ENCODE data around the gene UQCRC2. TPM values are rescaled to one million over a fixed set of nuclear protein-coding genes. Genes with fewer than 3 reads are reported as not detected.
A peak's percentile ranks its signal among the peaks of the same experiment; 100 is the strongest.

Gene UQCRC2
- total and polyA plus RNA-seq, 2 donors (not counting 1 experiment from before 2014, with no cell fraction given) = 204 to 207 TPM

GRCh38 chr16:21946889-21947635 lies 6.1 kb upstream of the UQCRC2 start:
- H3K36me3 ChIP-seq (ENCODE audit: control insufficient read depth, insufficient read depth, low read length) = no peaks in the 10 kb centered on the region
- H3K4me3 ChIP-seq (replicated peaks in 1 of 4; ENCODE audit: control extremely low read depth in 1 of 4, insufficient read depth in 1 of 4, low read depth in 3 of 4, low read length in 4 of 4) = no peak overlapping the region
- H2AFZ ChIP-seq (ENCODE audit: low read length) = no peak overlapping the region
- no peak for DNase-seq (ENCODE audit: low read depth in 2 of 2)
- no peak overlapping the region for H3K9ac ChIP-seq (ENCODE audit: insufficient read depth, low read length)
- no peak overlapping the region for H3K27ac ChIP-seq (ENCODE audit: insufficient read depth, low read length)
- H3K4me2 ChIP-seq (ENCODE audit: extremely low read depth, insufficient read depth, low read length) = no peak overlapping the region
- no peak for TF ChIP-seq EZH2 (IDR thresholded peaks at IDR 0.05; ENCODE audit: low read length, missing control alignments)
- TF ChIP-seq, protein P1, sequence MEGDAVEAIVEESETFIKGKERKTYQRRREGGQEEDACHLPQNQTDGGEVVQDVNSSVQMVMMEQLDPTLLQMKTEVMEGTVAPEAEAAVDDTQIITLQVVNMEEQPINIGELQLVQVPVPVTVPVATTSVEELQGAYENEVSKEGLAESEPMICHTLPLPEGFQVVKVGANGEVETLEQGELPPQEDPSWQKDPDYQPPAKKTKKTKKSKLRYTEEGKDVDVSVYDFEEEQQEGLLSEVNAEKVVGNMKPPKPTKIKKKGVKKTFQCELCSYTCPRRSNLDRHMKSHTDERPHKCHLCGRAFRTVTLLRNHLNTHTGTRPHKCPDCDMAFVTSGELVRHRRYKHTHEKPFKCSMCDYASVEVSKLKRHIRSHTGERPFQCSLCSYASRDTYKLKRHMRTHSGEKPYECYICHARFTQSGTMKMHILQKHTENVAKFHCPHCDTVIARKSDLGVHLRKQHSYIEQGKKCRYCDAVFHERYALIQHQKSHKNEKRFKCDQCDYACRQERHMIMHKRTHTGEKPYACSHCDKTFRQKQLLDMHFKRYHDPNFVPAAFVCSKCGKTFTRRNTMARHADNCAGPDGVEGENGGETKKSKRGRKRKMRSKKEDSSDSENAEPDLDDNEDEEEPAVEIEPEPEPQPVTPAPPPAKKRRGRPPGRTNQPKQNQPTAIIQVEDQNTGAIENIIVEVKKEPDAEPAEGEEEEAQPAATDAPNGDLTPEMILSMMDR (conservative IDR thresholded peaks at IDR 0.05 in 1 of 2, IDR thresholded peaks at IDR 0.05 in 1 of 2; ENCODE audit: low read depth in 1 of 2, low read length in 2 of 2) = no peak
- H3K4me1 ChIP-seq (ENCODE audit: control insufficient read depth, extremely low read depth, insufficient read depth, low read length) = no peaks in the 10 kb centered on the region
- H3K79me2 ChIP-seq (ENCODE audit: control insufficient read depth, insufficient read depth, low read length) = peaks cover 8% of the 10 kb centered on the region
- no peaks in the 10 kb centered on the region for H4K20me1 ChIP-seq (ENCODE audit: control insufficient read depth, extremely low read depth, insufficient read depth, low read length)
- no peaks in the 10 kb centered on the region for H3K9me3 ChIP-seq (ENCODE audit: control insufficient read depth, insufficient read depth, low read depth, low read length)
- H3K27me3 ChIP-seq (ENCODE audit: control insufficient read depth, insufficient read depth, low read length) = no peaks in the 10 kb centered on the region

DNA sequence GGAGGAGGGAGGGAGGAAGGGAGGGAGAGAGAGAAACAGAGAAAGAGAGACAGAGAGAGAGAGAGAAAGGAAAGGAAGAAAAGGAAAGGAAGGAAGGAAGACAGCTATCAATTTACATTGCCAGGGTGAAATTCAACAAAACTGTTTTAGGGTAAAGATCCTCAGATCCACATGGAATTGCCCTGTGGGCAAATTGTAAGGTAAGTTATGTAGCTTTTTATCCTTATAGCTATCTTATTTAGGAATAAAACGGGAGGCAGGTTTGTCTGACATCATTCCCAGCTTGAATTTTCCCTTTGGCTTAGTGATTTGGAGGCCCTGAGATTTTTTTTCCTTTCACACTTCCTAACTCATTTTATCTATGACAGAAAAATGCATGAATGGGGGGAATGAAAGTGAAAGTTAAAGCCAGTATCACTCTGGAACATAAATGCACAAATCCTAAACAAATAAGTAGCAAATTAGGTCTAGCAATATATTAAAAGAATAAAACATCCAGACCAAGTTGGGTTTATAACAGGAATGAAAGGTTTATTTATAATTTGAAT lies 3.4 kb upstream of the UQCRC2 start:
- DNase-seq (ENCODE audit: low read depth in 2 of 2) = no peak
- TF ChIP-seq, protein P1 (conservative IDR thresholded peaks at IDR 0.05 in 1 of 2, IDR thresholded peaks at IDR 0.05 in 1 of 2; ENCODE audit: low read depth in 1 of 2, low read length in 2 of 2) = no peak
- no peak for TF ChIP-seq EZH2 (IDR thresholded peaks at IDR 0.05; ENCODE audit: low read length, missing control alignments)
- Histone ChIP-seq H3K4me2 (ENCODE audit: extremely low read depth, insufficient read depth, low read length) (no peak overlapping the region), H3K9me3 (ENCODE audit: control insufficient read depth, insufficient read depth, low read depth, low read length) (no peaks in the 10 kb centered on the region), H3K9ac (ENCODE audit: insufficient read depth, low read length) (no peak overlapping the region), H2AFZ (ENCODE audit: low read length) (no peak overlapping the region), H3K4me1 (ENCODE audit: control insufficient read depth, extremely low read depth, insufficient read depth, low read length) (peaks cover 3% of the 10 kb centered on the region), H3K79me2 (ENCODE audit: control insufficient read depth, insufficient read depth, low read length) (peaks cover 28% of the 10 kb centered on the region), H3K36me3 (ENCODE audit: control insufficient read depth, insufficient read depth, low read length) (no peaks in the 10 kb centered on the region), H3K27ac (ENCODE audit: insufficient read depth, low read length) (no peak overlapping the region), H3K27me3 (ENCODE audit: control insufficient read depth, insufficient read depth, low read length) (no peaks in the 10 kb centered on the region), H3K4me3 (replicated peaks in 1 of 4; ENCODE audit: control extremely low read depth in 1 of 4, insufficient read depth in 1 of 4, low read depth in 3 of 4, low read length in 4 of 4) (no peak overlapping the region), H4K20me1 (ENCODE audit: control insufficient read depth, extremely low read depth, insufficient read depth, low read length) (no peaks in the 10 kb centered on the region)

DNA sequence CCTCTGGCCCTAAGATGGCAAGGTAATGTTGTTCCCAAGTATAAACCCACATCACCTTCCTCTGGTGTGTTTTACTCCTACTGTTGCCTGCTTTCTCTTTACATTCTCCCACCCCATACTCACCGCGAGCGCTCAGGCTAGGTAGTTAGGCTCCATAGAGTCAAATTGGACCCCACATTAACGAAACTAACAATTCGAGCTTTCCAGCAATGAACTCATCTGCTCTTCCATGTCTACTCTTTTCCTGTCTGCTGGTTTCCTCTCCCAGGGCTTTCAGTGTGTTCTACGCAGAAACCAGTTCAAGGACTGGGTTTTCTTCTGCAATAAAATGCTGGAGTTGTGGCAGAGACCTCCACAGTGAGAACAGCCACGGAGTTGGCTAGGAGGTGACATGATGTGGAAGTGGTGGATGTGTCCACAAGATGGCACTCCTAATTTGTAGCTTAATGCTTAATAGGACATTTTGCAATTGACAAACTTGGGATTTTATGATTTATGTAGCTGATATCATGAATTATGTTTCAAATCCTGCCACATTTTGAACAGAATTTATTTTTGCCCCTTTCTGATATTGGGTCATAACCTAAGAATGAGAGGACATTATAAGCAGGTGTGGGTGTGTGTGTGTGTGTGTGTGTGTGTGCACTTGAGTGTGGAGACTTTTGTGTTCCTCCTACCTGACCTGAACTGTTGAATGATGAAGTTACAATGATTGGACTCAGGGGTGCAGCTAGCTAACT lies 2.2 kb upstream of the UQCRC2 start:
- H3K79me2 ChIP-seq (ENCODE audit: control insufficient read depth, insufficient read depth, low read length) = peaks cover 40% of the 10 kb centered on the region

More for the DNA sequence above, 2.2 kb upstream of the UQCRC2 start:
- Histone ChIP-seq H2AFZ (ENCODE audit: low read length) (no peak overlapping the region), H3K9ac (ENCODE audit: insufficient read depth, low read length) (no peak overlapping the region), H3K27me3 (ENCODE audit: control insufficient read depth, insufficient read depth, low read length) (no peaks in the 10 kb centered on the region), H3K27ac (ENCODE audit: insufficient read depth, low read length) (no peak overlapping the region), H3K36me3 (ENCODE audit: control insufficient read depth, insufficient read depth, low read length) (no peaks in the 10 kb centered on the region), H3K4me1 (ENCODE audit: control insufficient read depth, extremely low read depth, insufficient read depth, low read length) (peaks cover 3% of the 10 kb centered on the region), H4K20me1 (ENCODE audit: control insufficient read depth, extremely low read depth, insufficient read depth, low read length) (no peaks in the 10 kb centered on the region), H3K4me2 (ENCODE audit: extremely low read depth, insufficient read depth, low read length) (no peak overlapping the region), H3K4me3 (replicated peaks in 1 of 4; ENCODE audit: control extremely low read depth in 1 of 4, insufficient read depth in 1 of 4, low read depth in 3 of 4, low read length in 4 of 4) (no peak overlapping the region), H3K9me3 (ENCODE audit: control insufficient read depth, insufficient read depth, low read depth, low read length) (no peaks in the 10 kb centered on the region)
- peak; percentile 23 to 51 for DNase-seq (ENCODE audit: low read depth in 2 of 2)
- no peak for TF ChIP-seq EZH2 (IDR thresholded peaks at IDR 0.05; ENCODE audit: low read length, missing control alignments)
- TF ChIP-seq, protein P1 (conservative IDR thresholded peaks at IDR 0.05 in 1 of 2, IDR thresholded peaks at IDR 0.05 in 1 of 2; ENCODE audit: low read depth in 1 of 2, low read length in 2 of 2) = peak; percentile 23 to 54
